Colonic mucosa (tissue), 4 donors: ENCODE data around the gene GBGT1. TPM values are rescaled to one million over a fixed set of nuclear protein-coding genes. Genes with fewer than 3 reads are reported as not detected.
A peak's percentile ranks its signal among the peaks of the same experiment; 100 is the strongest.

Experiments used
- DNase-seq: peaks from one replicate; pipeline ENCODE4 v3.0.0-alpha.2; 2020
- H3K27ac ChIP-seq: fragments of 200-600 bp; one replicate; pipeline ENCODE4 v1.8.0; 2021
- H3K27me3 ChIP-seq: fragments of 200-600 bp; one replicate; pipeline ENCODE4 v1.8.0; 2021
- H3K36me3 ChIP-seq: fragments of 200-600 bp; one replicate; pipeline ENCODE4 v1.8.0; 2021
- H3K4me1 ChIP-seq: fragments of 200-600 bp; one replicate; pipeline ENCODE4 v1.8.0; 2021; ENCODE audit warnings: mild to moderate bottlenecking
- H3K4me3 ChIP-seq: fragments of 200-600 bp; one replicate; pipeline ENCODE4 v1.8.0; 2021
- H3K9ac ChIP-seq, 2 donors: one replicate each; pipeline ENCODE4 v1.7.0; 2013; ENCODE audit warnings: control low read depth in 2 of 2, low read depth in 2 of 2, low read length in 2 of 2
- H3K9me3 ChIP-seq: fragments of 200-600 bp; one replicate; pipeline ENCODE4 v1.8.0; 2021
- CTCF ChIP-seq: fragments of 200-600 bp; IDR thresholded peaks from one replicate; pipeline ENCODE4 v1.8.0; 2022; ENCODE audit warnings: antibody characterized with exemption, mild to moderate bottlenecking
- intact Hi-C: fragments of 100-400 bp; cut with DNase I; formaldehyde crosslinking; loops from one replicate; pipeline ENCODE4 v1.14.1; 2022
- total RNA-seq, 2 donors: library from RNA; stranded (reverse); fragmentation: NEBNext Ultra II Directional in 1 of 2; extraction: Animal tissue kit (Norgen Biotek cat#: 25700) in 1 of 2; gene quantifications; one replicate each; pipeline ENCODE4 v1.2.1, GENCODE V29; 2021
- donor health status: healthy.
- donor health status: DM: no; HTN: no; CAD: no.
- donor health status: DM: no; HTN: no; CAD: no.

The GBGT1 gene
- total RNA-seq, 2 donors from 2014 or later, result 4.6 to 4.8 TPM

- Histone ChIP-seq H3K4me1 (peaks cover 7% of the 10 kb centered on the region), H3K4me3 (no peak overlapping the region), H3K27me3 (no peaks in the 10 kb centered on the region), H3K9ac (peak overlapping the region in 1 of 2 donors; percentile 40), H3K36me3 (no peaks in the 10 kb centered on the region), H3K9me3 (no peaks in the 10 kb centered on the region), H3K27ac (no peak overlapping the region)
- intact Hi-C loops, result no loop called here
- no peak for TF ChIP-seq CTCF
- no peak for DNase-seq
These were observed 39.4 kb downstream of the GBGT1 start for GRCh38 chr9:133124123-133124906.

- Histone ChIP-seq H3K9ac (peak overlapping the region; percentile 28 to 58), H3K9me3 (no peaks in the 10 kb centered on the region), H3K4me3 (no peak overlapping the region), H3K27me3 (no peaks in the 10 kb centered on the region), H3K27ac (peak overlapping the region; percentile 82), H3K4me1 (peaks cover 11% of the 10 kb centered on the region), H3K36me3 (no peaks in the 10 kb centered on the region)
- peak; percentile 54 for DNase-seq
- no peak for TF ChIP-seq CTCF
- intact Hi-C loops, result no loop called here
These were observed 40.6 kb downstream of the GBGT1 start for GRCh38 chr9:133122935-133123611.

- peak overlapping the region; percentile 82 for H3K27ac ChIP-seq
These were observed 41.1 kb downstream of the GBGT1 start for GRCh38 chr9:133122605-133122934.

GRCh38 chr9:133121915-133122550, 41.7 kb downstream of the GBGT1 start:
- Histone ChIP-seq H3K36me3 (no peaks in the 10 kb centered on the region), H3K4me3 (no peak overlapping the region), H3K9ac (peak overlapping the region in 1 of 2 donors; percentile 88), H3K27ac (peak overlapping the region; percentile 82), H3K4me1 (peaks cover 17% of the 10 kb centered on the region), H3K9me3 (no peaks in the 10 kb centered on the region), H3K27me3 (no peaks in the 10 kb centered on the region)
- intact Hi-C loops, result no loop called here
- no peak for DNase-seq
- no peak for TF ChIP-seq CTCF

More at GRCh38 chr9:133122605-133122934, 41.1 kb downstream of the GBGT1 start:
- H3K9me3 ChIP-seq, result no peaks in the 10 kb centered on the region
- H3K9ac ChIP-seq, result no peak overlapping the region
- intact Hi-C loops, result no loop called here
- no peak for TF ChIP-seq CTCF
- H3K4me3 ChIP-seq, result no peak overlapping the region
- no peak for DNase-seq
- no peaks in the 10 kb centered on the region for H3K27me3 ChIP-seq
- H3K36me3 ChIP-seq, result no peaks in the 10 kb centered on the region
- H3K4me1 ChIP-seq, result peaks cover 12% of the 10 kb centered on the region

GRCh38 chr9:133121198-133121914, 42.4 kb downstream of the GBGT1 start, which contains the start of gene RALGDS:
Gene RALGDS, minus strand, starts transcription at chr9:133121240. Its CDS starts 86 bp downstream, at chr9:133121154.
- Histone ChIP-seq H3K9me3 (no peaks in the 10 kb centered on the region), H3K36me3 (no peaks in the 10 kb centered on the region), H3K9ac (peak within 1 kb of the TSS; percentile 88 to 89), H3K27ac (peak within 1 kb of the TSS; percentile 82), H3K4me3 (peak within 1 kb of the TSS; percentile 87), H3K4me1 (peaks cover 21% of the 10 kb centered on the region), H3K27me3 (no peaks in the 10 kb centered on the region)
- TF ChIP-seq CTCF, result no peak
- peak; percentile 95 for DNase-seq
- intact Hi-C loops, result no loop called here
